ENCODE data around the gene TRIM40. TPM values are rescaled to one million over a fixed set of nuclear protein-coding genes. Genes with fewer than 3 reads are reported as not detected.

Gene TRIM40
- total and polyA plus RNA-seq, 2 of the 13 experiments (the other 11 are each of a cell fraction or from before 2014, with no cell fraction given): 0.58 TPM; not detected in 1

- TF ChIP-seq, protein P1, sequence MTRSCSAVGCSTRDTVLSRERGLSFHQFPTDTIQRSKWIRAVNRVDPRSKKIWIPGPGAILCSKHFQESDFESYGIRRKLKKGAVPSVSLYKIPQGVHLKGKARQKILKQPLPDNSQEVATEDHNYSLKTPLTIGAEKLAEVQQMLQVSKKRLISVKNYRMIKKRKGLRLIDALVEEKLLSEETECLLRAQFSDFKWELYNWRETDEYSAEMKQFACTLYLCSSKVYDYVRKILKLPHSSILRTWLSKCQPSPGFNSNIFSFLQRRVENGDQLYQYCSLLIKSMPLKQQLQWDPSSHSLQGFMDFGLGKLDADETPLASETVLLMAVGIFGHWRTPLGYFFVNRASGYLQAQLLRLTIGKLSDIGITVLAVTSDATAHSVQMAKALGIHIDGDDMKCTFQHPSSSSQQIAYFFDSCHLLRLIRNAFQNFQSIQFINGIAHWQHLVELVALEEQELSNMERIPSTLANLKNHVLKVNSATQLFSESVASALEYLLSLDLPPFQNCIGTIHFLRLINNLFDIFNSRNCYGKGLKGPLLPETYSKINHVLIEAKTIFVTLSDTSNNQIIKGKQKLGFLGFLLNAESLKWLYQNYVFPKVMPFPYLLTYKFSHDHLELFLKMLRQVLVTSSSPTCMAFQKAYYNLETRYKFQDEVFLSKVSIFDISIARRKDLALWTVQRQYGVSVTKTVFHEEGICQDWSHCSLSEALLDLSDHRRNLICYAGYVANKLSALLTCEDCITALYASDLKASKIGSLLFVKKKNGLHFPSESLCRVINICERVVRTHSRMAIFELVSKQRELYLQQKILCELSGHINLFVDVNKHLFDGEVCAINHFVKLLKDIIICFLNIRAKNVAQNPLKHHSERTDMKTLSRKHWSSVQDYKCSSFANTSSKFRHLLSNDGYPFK (CRISPR knock-in tag; IDR thresholded peaks at IDR 0.05; ENCODE audit: borderline replicate concordance): no peak
- TF ChIP-seq, protein P2, sequence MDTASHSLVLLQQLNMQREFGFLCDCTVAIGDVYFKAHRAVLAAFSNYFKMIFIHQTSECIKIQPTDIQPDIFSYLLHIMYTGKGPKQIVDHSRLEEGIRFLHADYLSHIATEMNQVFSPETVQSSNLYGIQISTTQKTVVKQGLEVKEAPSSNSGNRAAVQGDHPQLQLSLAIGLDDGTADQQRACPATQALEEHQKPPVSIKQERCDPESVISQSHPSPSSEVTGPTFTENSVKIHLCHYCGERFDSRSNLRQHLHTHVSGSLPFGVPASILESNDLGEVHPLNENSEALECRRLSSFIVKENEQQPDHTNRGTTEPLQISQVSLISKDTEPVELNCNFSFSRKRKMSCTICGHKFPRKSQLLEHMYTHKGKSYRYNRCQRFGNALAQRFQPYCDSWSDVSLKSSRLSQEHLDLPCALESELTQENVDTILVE (CRISPR knock-in tag; IDR thresholded peaks at IDR 0.05): no peak
- no peak for TF ChIP-seq MAF1 (CRISPR knock-in tag; IDR thresholded peaks at IDR 0.05; ENCODE audit: borderline replicate concordance)
- TF ChIP-seq ZNF260 (CRISPR knock-in tag; IDR thresholded peaks at IDR 0.05; ENCODE audit: borderline replicate concordance, low read depth): no peak
These were observed 20.8 kb downstream of the TRIM40 start (continued) for GRCh38 chr6:30156774-30157173.

GRCh38 chr6:30157581-30157980 is 21.6 kb downstream of the TRIM40 start:
- BruUV-seq (replicated peaks): no TSS peak
- H3K27ac ChIP-seq (ENCODE audit: extremely low read length, insufficient read depth, low read length): no peak overlapping the region
- no peaks in the 10 kb centered on the region for H3K9me3 ChIP-seq (ENCODE audit: low read length)
- no peaks in the 10 kb centered on the region for H3K27me3 ChIP-seq (ENCODE audit: control insufficient read depth in 1 of 2, insufficient read depth in 2 of 2, low read length in 2 of 2)
- no peaks in the 10 kb centered on the region for H3K36me3 ChIP-seq (replicated peaks in 1 of 2; ENCODE audit: control insufficient read depth in 1 of 2, insufficient read depth in 2 of 2, low read length in 2 of 2)
- no peak overlapping the region for H3K4me2 ChIP-seq (ENCODE audit: low read depth, low read length)
- H3K9ac ChIP-seq (ENCODE audit: insufficient read depth, low read depth, low read length): no peak overlapping the region
- H4K20me1 ChIP-seq (ENCODE audit: insufficient read depth, low read length): no peaks in the 10 kb centered on the region
- ChIA-PET POLR2A (no interaction called here), CTCF (ENCODE audit: low intra/inter-chr PET ratio, low total read pairs) (no interaction called here)
- no peak overlapping the region for H2AFZ ChIP-seq (ENCODE audit: low read length)
- no peak for ATAC-seq
- DNase-seq (ENCODE audit: low spot score): no peak
- no peak overlapping the region for H3K4me3 ChIP-seq (replicated peaks in 1 of 3; ENCODE audit: insufficient read depth in 1 of 3, low read depth in 2 of 3, low read length in 3 of 3)
- intact Hi-C loops (cut with micrococcal nuclease; ENCODE audit: unreplicated experiment): no loop called here
- no peaks in the 10 kb centered on the region for H3K79me2 ChIP-seq (ENCODE audit: insufficient read depth, low read length)
- in situ Hi-C loops (cut with HindIII; ENCODE audit: extremely low pct_ligation_motif_present, low pct_unique_long_range_greater_than_20kb): no loop called here
- FAIRE-seq: no peak
- H3K4me1 ChIP-seq (ENCODE audit: insufficient read depth, low read length): peaks cover 67% of the 10 kb centered on the region
- TF ChIP-seq DNMT1 (CRISPR knock-in tag; IDR thresholded peaks at IDR 0.05): no peak

All from HepG2 (cell line).